Coronary artery (tissue), 2 donors: ENCODE data around the gene PDAP1.

Experiments used
- DNase-seq: peaks from one replicate; pipeline ENCODE4 v3.0.0-alpha.2; 2017; ENCODE audit warnings: low spot score
- H3K27ac ChIP-seq, 2 donors: fragments of 200-600 bp; sonication (generic); one replicate each; pipeline ENCODE4 v1.5.1; 2016 to 2019
- H3K4me3 ChIP-seq: fragments of 200-600 bp; sonication (generic); 2 replicates; pipeline ENCODE4 v1.5.1; 2016; ENCODE audit warnings: mild to moderate bottlenecking, moderate library complexity
- TF ChIP-seq, protein P1 (sequence below): fragments of 200-600 bp; sonication (generic); IDR thresholded peaks from one replicate; pipeline ENCODE4 v1.5.1; 2019; ENCODE audit warnings: antibody characterized with exemption

Gene PDAP1

DNA sequence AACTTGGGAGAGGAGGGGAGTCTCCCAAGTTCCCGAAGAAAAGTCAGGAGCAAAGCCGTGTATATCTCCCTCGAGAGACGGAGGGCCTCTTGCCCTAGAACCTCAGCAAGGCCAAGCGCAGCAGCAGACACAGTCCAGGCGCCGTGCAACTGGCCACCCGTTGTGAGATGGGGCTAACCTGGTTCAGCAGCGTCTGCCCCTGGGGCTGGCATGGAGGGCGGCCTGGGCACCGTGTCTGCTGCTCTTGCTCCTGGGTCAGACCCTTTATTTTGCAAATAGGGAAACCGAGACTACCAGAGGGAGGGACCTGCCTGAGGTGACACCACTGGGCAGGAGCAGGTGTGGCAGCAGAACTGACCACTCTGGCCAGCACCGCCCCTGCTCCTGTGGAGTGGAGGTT lies 44.1 kb upstream of the PDAP1 start:
- DNase-seq = no peak
- TF ChIP-seq, protein P1, sequence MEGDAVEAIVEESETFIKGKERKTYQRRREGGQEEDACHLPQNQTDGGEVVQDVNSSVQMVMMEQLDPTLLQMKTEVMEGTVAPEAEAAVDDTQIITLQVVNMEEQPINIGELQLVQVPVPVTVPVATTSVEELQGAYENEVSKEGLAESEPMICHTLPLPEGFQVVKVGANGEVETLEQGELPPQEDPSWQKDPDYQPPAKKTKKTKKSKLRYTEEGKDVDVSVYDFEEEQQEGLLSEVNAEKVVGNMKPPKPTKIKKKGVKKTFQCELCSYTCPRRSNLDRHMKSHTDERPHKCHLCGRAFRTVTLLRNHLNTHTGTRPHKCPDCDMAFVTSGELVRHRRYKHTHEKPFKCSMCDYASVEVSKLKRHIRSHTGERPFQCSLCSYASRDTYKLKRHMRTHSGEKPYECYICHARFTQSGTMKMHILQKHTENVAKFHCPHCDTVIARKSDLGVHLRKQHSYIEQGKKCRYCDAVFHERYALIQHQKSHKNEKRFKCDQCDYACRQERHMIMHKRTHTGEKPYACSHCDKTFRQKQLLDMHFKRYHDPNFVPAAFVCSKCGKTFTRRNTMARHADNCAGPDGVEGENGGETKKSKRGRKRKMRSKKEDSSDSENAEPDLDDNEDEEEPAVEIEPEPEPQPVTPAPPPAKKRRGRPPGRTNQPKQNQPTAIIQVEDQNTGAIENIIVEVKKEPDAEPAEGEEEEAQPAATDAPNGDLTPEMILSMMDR = no peak
- Histone ChIP-seq H3K27ac (no peak overlapping the region), H3K4me3 (no peak overlapping the region)

DNA sequence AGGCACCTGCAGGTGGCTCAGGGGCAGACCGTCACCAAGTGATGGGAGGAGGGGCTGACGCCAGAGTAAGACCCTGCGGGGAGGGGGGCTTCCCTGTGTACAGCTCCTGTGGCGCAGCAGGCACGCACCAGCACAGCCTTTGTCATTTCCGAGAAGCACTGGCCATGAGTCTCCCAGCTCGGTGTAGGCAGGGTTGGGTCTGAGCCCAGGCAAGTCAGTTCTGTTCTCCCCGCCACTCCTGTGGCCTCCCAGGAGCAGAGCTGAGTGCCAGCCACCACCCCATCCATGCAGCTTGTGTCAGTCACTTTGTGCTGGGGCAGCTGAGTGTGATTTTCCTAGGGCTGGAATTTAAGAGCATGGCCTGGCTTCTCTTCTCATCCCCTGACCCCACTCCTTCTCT lies 43.5 kb upstream of the PDAP1 start:
- Histone ChIP-seq H3K27ac (no peak overlapping the region), H3K4me3 (no peak overlapping the region)
- TF ChIP-seq, protein P1 = no peak
- no peak for DNase-seq

DNA sequence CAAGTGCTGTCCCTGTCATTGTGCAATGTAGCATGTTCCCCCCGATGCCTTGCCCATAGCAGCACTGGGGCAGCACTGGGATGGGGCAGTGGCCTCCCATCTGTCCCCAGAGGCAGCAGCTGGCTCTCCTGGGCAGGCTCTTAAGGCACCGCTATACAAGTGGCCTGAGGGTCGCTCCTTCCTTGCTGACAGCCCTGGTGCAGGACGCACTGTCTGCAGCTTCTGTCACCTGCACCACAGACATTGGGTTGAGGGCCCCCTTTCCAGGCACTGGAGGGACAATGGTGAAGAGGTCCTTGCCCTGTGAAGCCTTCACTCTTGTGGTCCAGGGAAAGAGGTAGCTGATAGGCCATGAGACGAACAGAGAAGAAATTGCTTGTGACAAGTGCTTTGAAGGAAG lies 40.9 kb upstream of the PDAP1 start:
- Histone ChIP-seq H3K27ac (no peak overlapping the region), H3K4me3 (no peak overlapping the region)
- no peak for DNase-seq
- TF ChIP-seq, protein P1 = no peak

DNA sequence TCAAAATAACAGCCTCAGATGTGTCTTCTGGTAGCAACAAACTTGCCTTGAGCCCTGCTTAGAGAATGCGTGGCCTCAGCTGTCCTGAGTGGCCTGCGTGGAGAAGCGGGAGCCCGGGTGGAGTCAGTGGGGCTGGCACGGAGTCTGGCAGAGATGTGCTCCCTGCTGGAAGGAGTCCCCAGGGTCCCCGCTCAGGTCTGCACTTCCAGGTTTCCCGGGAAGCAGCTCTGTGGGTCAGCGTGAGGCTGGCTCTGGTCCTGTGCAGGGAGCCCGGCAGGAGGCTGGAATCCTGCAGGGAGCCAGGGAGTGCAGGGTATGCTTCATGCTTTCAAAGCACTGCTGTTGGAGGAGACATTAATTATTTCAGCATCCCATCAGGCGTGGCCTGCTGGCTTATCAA lies 40.5 kb upstream of the PDAP1 start:
- Histone ChIP-seq H3K4me3 (no peak overlapping the region), H3K27ac (no peak overlapping the region)
- TF ChIP-seq, protein P1 = no peak
- DNase-seq = no peak

DNA sequence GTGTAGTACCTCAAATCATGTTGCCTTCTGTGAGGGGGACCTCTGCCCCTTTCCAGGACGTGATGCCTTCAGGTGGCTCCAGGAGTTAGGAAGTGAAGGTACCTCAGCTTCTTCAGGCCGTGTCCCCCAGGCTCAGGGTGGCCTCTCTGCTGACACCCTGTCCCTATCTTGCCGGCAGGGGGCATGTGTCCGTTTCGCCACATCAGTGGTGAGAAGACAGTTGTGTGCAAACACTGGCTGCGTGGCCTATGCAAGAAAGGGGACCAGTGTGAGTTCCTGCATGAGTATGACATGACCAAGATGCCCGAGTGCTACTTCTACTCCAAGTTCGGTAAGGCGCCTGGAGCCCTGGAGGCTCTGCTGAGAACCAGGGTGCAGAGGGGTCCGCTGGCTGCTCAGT lies 39.5 kb upstream of the PDAP1 start:
- no peak overlapping the region for H3K27ac ChIP-seq
- no peak overlapping the region for H3K4me3 ChIP-seq
- TF ChIP-seq, protein P1 = no peak
- no peak for DNase-seq

DNA sequence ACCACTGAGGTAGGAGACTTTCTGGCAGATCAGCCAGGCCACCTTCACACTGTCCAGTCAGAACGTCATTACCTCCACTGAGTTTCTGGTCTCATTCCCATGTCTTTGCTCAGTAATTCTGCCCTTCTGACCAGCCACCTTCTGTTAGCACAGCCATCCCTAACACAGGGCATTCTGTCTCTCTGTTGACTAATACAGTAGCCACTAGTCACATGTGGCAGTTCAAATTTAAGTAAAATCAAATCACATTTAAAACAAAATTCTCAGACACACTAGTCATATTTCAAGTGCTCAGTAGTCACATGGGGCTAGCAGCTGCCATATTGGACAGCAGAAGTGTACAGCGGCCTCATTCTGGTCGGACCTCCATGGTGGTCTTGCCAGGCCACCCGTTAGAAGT lies 37.7 kb upstream of the PDAP1 start:
- TF ChIP-seq, protein P1 = no peak
- no peak for DNase-seq
- no peak overlapping the region for H3K27ac ChIP-seq
- no peak overlapping the region for H3K4me3 ChIP-seq

DNA sequence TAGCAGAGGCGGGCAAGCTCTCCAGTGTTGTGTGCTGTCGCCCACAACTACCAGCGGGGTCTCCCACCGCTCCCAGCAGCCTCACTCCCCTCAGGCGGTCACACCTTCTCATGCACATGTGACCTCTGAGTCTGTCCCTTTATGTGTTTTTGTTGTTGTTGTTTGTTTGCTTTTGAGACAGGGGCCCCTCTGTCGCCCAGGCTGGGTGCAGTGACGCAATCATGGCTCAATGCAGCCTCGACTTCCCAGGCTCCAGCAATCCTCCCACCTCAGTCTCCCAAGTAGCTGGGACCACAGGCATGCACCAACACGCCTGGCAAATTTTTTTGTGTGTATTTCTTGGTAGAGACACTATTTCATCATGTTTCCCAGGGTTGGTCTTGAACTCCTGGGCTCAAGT lies 31.8 kb upstream of the PDAP1 start:
- Histone ChIP-seq H3K4me3 (peak overlapping the region; percentile 96), H3K27ac (no peak overlapping the region)
- TF ChIP-seq, protein P1 = no peak
- DNase-seq = no peak
